GM13977 (cell line): Measurements from ENCODE around the gene MPPED1.

ENCODE experiments used
- DNase-seq: peaks from one replicate; pipeline ENCODE4 v3.0.0; 2012; ENCODE audit warnings: low spot score
- CTCF ChIP-seq: IDR thresholded peaks from 2 replicates; pipeline ENCODE4 v1.5.1; 2012; ENCODE audit warnings: mild to moderate bottlenecking, control low read depth; ENCODE audit not compliant: insufficient read depth; ENCODE audit errors: extremely low read depth, missing control alignments
- in situ Hi-C: fragments of 300-500 bp; cut with MboI; formaldehyde crosslinking; loops from one replicate; pipeline ENCODE4 v1.12.0; 2022; ENCODE audit warnings: low sequenced_read_pairs, low pct_unique_long_range_greater_than_20kb, mixed read lengths, inconsistent platforms; ENCODE audit not compliant: unreplicated experiment

MPPED1 gene

GRCh38 chr22:43506487-43506886, 94.7 kb downstream of the MPPED1 start:
- DNase-seq: no peak
- in situ Hi-C loops: no loop called here
- TF ChIP-seq CTCF: no peak

- in situ Hi-C loops: no loop called here
- no peak for DNase-seq
- no peak for TF ChIP-seq CTCF
Measured at GRCh38 chr22:43507235-43507634, 95.4 kb downstream of the MPPED1 start.

- DNase-seq: no peak
- TF ChIP-seq CTCF: no peak
- in situ Hi-C loops: no loop called here
Measured at GRCh38 chr22:43508489-43508888, 96.7 kb downstream of the MPPED1 start.

- no peak for TF ChIP-seq CTCF
- DNase-seq: no peak
- in situ Hi-C loops: no loop called here
Measured at GRCh38 chr22:43509337-43509736, 97.5 kb downstream of the MPPED1 start.

- in situ Hi-C loops: no loop called here
- no peak for TF ChIP-seq CTCF
- DNase-seq: no peak
Measured at GRCh38 chr22:43510281-43511070, 98.7 kb downstream of the MPPED1 start.

GRCh38 chr22:43511276-43511910, 99.6 kb downstream of the MPPED1 start:
- in situ Hi-C loops: no loop called here
- no peak for TF ChIP-seq CTCF
- DNase-seq: no peak
